Activated CD4-positive, alpha-beta T cell treated with anti-CD3 and anti-CD28 coated beads for 48 hours (primary cell): Measurements from ENCODE around the gene FSTL5.

Experiments used
- DNase-seq: peaks from one replicate; pipeline ENCODE4 v3.0.0-alpha.2; 2020

Gene FSTL5

GRCh38 chr4:161664740-161665139, 499.1 kb downstream of the FSTL5 start:
- DNase-seq = no peak

- no peak for DNase-seq
These were observed 500.0 kb downstream of the FSTL5 start for GRCh38 chr4:161663844-161664243.

GRCh38 chr4:161658676-161659075, 505.1 kb downstream of the FSTL5 start:
- DNase-seq = no peak

- no peak for DNase-seq
These were observed 506.2 kb downstream of the FSTL5 start for GRCh38 chr4:161657616-161658015.

GRCh38 chr4:161656594-161656993, 507.2 kb downstream of the FSTL5 start:
- DNase-seq = no peak

- DNase-seq = no peak
These were observed 508.7 kb downstream of the FSTL5 start for GRCh38 chr4:161655148-161655547.

- no peak for DNase-seq
These were observed 510.1 kb downstream of the FSTL5 start for GRCh38 chr4:161653697-161654096.

GRCh38 chr4:161651586-161651985, 512.2 kb downstream of the FSTL5 start:
- DNase-seq = no peak

- DNase-seq = no peak
These were observed 513.0 kb downstream of the FSTL5 start for GRCh38 chr4:161650812-161651211.

GRCh38 chr4:161647757-161648156, 516.0 kb downstream of the FSTL5 start:
- no peak for DNase-seq

- DNase-seq = no peak
These were observed 521.1 kb downstream of the FSTL5 start for GRCh38 chr4:161642708-161643107.

GRCh38 chr4:161629694-161630441, 533.9 kb downstream of the FSTL5 start:
- no peak for DNase-seq

- DNase-seq = no peak
These were observed 559.1 kb downstream of the FSTL5 start for GRCh38 chr4:161604516-161605300.

- DNase-seq = no peak
These were observed 562.8 kb downstream of the FSTL5 start for GRCh38 chr4:161601011-161601410.

GRCh38 chr4:161595230-161595771, 568.5 kb downstream of the FSTL5 start:
- DNase-seq = no peak

GRCh38 chr4:161585011-161585410, 578.8 kb downstream of the FSTL5 start:
- DNase-seq = no peak

- no peak for DNase-seq
These were observed 580.3 kb downstream of the FSTL5 start for GRCh38 chr4:161583549-161583948.

- DNase-seq = no peak
These were observed 582.3 kb downstream of the FSTL5 start for GRCh38 chr4:161581262-161582230.

- DNase-seq = no peak
These were observed 586.1 kb downstream of the FSTL5 start for GRCh38 chr4:161577579-161578301.

GRCh38 chr4:161573836-161574235, 590.0 kb downstream of the FSTL5 start:
- no peak for DNase-seq

- DNase-seq = no peak
These were observed 599.5 kb downstream of the FSTL5 start for GRCh38 chr4:161564230-161564834.
